Measurements from ENCODE around the gene HMGXB4. TPM values are rescaled to one million over a fixed set of nuclear protein-coding genes. Genes with fewer than 3 reads are reported as not detected.

Gene HMGXB4
- total and polyA plus RNA-seq, 2 of the 13 experiments (the other 11 are each of a cell fraction or from before 2014, with no cell fraction given), result 13.9 to 16.3 TPM

DNA sequence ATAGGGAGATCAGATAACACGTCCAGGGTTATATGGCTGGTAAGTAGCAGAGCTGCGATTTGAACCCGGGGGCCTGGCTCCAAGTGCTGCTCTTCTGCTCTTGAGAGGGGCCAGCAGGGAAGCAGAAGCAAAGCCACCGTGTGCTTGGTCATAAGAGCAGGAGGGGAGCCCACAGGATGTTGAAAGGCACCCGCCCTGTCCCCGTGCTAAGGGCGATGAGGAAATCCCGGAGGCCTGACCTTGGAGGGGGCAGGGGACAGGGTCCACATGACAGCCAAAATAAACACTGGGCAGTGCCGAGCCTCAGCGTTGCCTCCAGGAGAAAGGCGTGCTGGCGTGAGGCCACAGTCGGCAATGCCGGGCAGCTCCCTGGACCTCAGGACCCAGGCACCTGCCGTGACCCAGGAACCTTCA is 71.2 kb downstream of the HMGXB4 start (continued):
- TF ChIP-seq SRSF1 (optimal IDR thresholded peaks at IDR 0.05; ENCODE audit: low read depth, low read length) (no peak), JUNB (CRISPR knock-in tag; IDR thresholded peaks at IDR 0.05; ENCODE audit: borderline replicate concordance) (no peak), SSRP1 (CRISPR knock-in tag; IDR thresholded peaks at IDR 0.05) (no peak), SATB2 (CRISPR knock-in tag; IDR thresholded peaks at IDR 0.05) (no peak), ZNF256 (CRISPR knock-in tag; conservative IDR thresholded peaks at IDR 0.05) (peak; percentile 60; the same call in 1 of the 2 replicates), ZBTB14 (CRISPR knock-in tag; IDR thresholded peaks at IDR 0.05) (no peak), ZNF605 (CRISPR knock-in tag; IDR thresholded peaks at IDR 0.05) (peak; percentile 81; the same call in 1 of the 2 replicates), EZH2 (conservative IDR thresholded peaks at IDR 0.05; ENCODE audit: low read depth, low read length) (no peak), ZNF136 (CRISPR knock-in tag; IDR thresholded peaks at IDR 0.05; ENCODE audit: low read depth) (0 out of 2 replicates have a peak, but pooled peaks have one; percentile 79), ZBTB10 (CRISPR knock-in tag; IDR thresholded peaks at IDR 0.05; ENCODE audit: borderline replicate concordance) (no peak; the same call in 1 of the 2 replicates), TEF (CRISPR knock-in tag; IDR thresholded peaks at IDR 0.05) (no peak), KDM1A (CRISPR knock-in tag; IDR thresholded peaks at IDR 0.05) (peak; percentile 77; the same call in 1 of the 2 replicates), HOXA9 (CRISPR knock-in tag; IDR thresholded peaks at IDR 0.05; ENCODE audit: borderline replicate concordance) (no peak), ZNF883 (CRISPR knock-in tag; IDR thresholded peaks at IDR 0.05; ENCODE audit: not compliant biosample characterization) (peak; percentile 16), PHF8 (CRISPR knock-in tag; IDR thresholded peaks at IDR 0.05) (peak; percentile 51), BRD4 (CRISPR knock-in tag; IDR thresholded peaks at IDR 0.05) (no peak; the same call in 1 of the 2 replicates), TBP (CRISPR knock-in tag; IDR thresholded peaks at IDR 0.05) (no peak), NFKB2 (CRISPR knock-in tag; IDR thresholded peaks at IDR 0.05; ENCODE audit: borderline replicate concordance) (peak; percentile 54; the same call in 1 of the 2 replicates), ZBTB7A (CRISPR knock-in tag; IDR thresholded peaks at IDR 0.05) (peak; percentile 83; the same call in 1 of the 2 replicates), ZNF232 (CRISPR knock-in tag; IDR thresholded peaks at IDR 0.05; ENCODE audit: borderline replicate concordance) (no peak; the same call in 1 of the 2 replicates), CHD4 (IDR thresholded peaks at IDR 0.05; ENCODE audit: borderline replicate concordance, low read length) (peak; percentile 77; the same call in 1 of the 2 replicates)
- TF ChIP-seq, protein P1, sequence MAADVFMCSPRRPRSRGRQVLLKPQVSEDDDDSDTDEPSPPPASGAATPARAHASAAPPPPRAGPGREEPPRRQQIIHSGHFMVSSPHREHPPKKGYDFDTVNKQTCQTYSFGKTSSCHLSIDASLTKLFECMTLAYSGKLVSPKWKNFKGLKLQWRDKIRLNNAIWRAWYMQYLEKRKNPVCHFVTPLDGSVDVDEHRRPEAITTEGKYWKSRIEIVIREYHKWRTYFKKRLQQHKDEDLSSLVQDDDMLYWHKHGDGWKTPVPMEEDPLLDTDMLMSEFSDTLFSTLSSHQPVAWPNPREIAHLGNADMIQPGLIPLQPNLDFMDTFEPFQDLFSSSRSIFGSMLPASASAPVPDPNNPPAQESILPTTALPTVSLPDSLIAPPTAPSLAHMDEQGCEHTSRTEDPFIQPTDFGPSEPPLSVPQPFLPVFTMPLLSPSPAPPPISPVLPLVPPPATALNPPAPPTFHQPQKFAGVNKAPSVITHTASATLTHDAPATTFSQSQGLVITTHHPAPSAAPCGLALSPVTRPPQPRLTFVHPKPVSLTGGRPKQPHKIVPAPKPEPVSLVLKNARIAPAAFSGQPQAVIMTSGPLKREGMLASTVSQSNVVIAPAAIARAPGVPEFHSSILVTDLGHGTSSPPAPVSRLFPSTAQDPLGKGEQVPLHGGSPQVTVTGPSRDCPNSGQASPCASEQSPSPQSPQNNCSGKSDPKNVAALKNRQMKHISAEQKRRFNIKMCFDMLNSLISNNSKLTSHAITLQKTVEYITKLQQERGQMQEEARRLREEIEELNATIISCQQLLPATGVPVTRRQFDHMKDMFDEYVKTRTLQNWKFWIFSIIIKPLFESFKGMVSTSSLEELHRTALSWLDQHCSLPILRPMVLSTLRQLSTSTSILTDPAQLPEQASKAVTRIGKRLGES (CRISPR knock-in tag; IDR thresholded peaks at IDR 0.05; ENCODE audit: borderline replicate concordance), result no peak
- TF ChIP-seq, protein P2, sequence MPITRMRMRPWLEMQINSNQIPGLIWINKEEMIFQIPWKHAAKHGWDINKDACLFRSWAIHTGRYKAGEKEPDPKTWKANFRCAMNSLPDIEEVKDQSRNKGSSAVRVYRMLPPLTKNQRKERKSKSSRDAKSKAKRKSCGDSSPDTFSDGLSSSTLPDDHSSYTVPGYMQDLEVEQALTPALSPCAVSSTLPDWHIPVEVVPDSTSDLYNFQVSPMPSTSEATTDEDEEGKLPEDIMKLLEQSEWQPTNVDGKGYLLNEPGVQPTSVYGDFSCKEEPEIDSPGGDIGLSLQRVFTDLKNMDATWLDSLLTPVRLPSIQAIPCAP (CRISPR knock-in tag; IDR thresholded peaks at IDR 0.05; ENCODE audit: low read depth), result no peak

Data from HepG2 (cell line).